Kidney epithelial cell (primary cell): ENCODE results near the gene FAHD2A. TPM values are rescaled to one million over a fixed set of nuclear protein-coding genes. Genes with fewer than 3 reads are reported as not detected.

Experiments
- DNase-seq: peaks from one replicate; pipeline ENCODE4 v3.0.0-alpha.2; 2010; ENCODE audit warnings: low read depth
- H3K27me3 ChIP-seq: 2 replicates; pipeline ENCODE4 v1.6.0; 2011; ENCODE audit warnings: low read length; ENCODE audit not compliant: control insufficient read depth, insufficient read depth
- H3K36me3 ChIP-seq: 2 replicates; pipeline ENCODE4 v1.5.1; 2011; ENCODE audit warnings: low read length; ENCODE audit not compliant: control insufficient read depth, insufficient read depth
- H3K4me3 ChIP-seq: 2 replicates; pipeline ENCODE4 v1.5.1; 2011; ENCODE audit warnings: low read depth, mild to moderate bottlenecking, control low read depth, low read length
- total RNA-seq: library from RNA; depleted of rRNA; stranded (reverse); fragments of >200 nt; gene quantifications from 2 replicates; pipeline ENCODE4 v1.2.3, GENCODE V29; 2015
- TF ChIP-seq, protein P1 (sequence below): IDR thresholded peaks from 2 replicates; pipeline ENCODE4 v1.5.1; 2011; ENCODE audit warnings: mild to moderate bottlenecking, moderate library complexity, low read length, control low read depth, inconsistent platforms; ENCODE audit not compliant: insufficient read depth, poor library complexity, severe bottlenecking

Gene FAHD2A
- total RNA-seq, 1 donor from 2014 or later: 55.9 TPM

- Histone ChIP-seq H3K36me3 (no peaks in the 10 kb centered on the region), H3K27me3 (no peaks in the 10 kb centered on the region), H3K4me3 (no peak overlapping the region)
- TF ChIP-seq, protein P1, sequence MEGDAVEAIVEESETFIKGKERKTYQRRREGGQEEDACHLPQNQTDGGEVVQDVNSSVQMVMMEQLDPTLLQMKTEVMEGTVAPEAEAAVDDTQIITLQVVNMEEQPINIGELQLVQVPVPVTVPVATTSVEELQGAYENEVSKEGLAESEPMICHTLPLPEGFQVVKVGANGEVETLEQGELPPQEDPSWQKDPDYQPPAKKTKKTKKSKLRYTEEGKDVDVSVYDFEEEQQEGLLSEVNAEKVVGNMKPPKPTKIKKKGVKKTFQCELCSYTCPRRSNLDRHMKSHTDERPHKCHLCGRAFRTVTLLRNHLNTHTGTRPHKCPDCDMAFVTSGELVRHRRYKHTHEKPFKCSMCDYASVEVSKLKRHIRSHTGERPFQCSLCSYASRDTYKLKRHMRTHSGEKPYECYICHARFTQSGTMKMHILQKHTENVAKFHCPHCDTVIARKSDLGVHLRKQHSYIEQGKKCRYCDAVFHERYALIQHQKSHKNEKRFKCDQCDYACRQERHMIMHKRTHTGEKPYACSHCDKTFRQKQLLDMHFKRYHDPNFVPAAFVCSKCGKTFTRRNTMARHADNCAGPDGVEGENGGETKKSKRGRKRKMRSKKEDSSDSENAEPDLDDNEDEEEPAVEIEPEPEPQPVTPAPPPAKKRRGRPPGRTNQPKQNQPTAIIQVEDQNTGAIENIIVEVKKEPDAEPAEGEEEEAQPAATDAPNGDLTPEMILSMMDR: no peak
- no peak for DNase-seq
Observed at GRCh38 chr2:95356821-95357700, 45.4 kb upstream of the FAHD2A start.

- no peak overlapping the region for H3K4me3 ChIP-seq
- H3K36me3 ChIP-seq: no peaks in the 10 kb centered on the region
Observed at GRCh38 chr2:95357717-95358280, 44.7 kb upstream of the FAHD2A start.

GRCh38 chr2:95359031-95359430, 43.5 kb upstream of the FAHD2A start:
- no peaks in the 10 kb centered on the region for H3K27me3 ChIP-seq
- H3K4me3 ChIP-seq: no peak overlapping the region
- no peak for DNase-seq
- H3K36me3 ChIP-seq: no peaks in the 10 kb centered on the region
- TF ChIP-seq, protein P1: no peak

More at GRCh38 chr2:95357717-95358280, 44.7 kb upstream of the FAHD2A start:
- H3K27me3 ChIP-seq: no peaks in the 10 kb centered on the region
- DNase-seq: no peak
- TF ChIP-seq, protein P1: no peak

DNA sequence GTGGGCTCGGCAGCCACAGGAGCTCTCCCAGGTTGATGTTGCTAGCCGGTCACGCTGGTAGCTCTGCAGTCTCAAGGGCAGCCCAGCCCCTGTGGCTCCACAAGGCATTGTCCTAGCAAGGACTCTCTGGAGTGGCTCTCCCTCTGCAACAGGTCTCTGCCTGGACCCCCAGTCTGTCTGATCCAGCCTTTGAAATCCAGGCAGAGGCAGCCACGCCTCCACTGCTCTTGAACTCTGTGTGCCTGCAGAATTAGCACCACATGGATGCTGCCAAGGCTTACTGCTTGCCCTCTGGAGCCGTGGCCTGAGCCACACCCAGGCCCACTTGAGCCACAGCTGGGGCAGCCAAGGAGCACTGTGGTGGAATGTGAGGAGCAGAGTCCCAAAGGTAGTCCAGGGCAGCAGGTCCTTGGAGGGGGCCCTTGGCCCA, 43.0 kb upstream of the FAHD2A start:
- Histone ChIP-seq H3K36me3 (no peaks in the 10 kb centered on the region), H3K4me3 (no peak overlapping the region), H3K27me3 (no peaks in the 10 kb centered on the region)
- TF ChIP-seq, protein P1: no peak
- no peak for DNase-seq

GRCh38 chr2:95361216-95361980, 41.1 kb upstream of the FAHD2A start:
- no peaks in the 10 kb centered on the region for H3K36me3 ChIP-seq
- no peak overlapping the region for H3K4me3 ChIP-seq
- no peak for DNase-seq
- H3K27me3 ChIP-seq: no peaks in the 10 kb centered on the region
- TF ChIP-seq, protein P1: no peak
